Stomach (tissue), 9 donors: ENCODE results near the gene SHFL. TPM values are rescaled to one million over a fixed set of nuclear protein-coding genes. Genes with fewer than 3 reads are reported as not detected.

Experiments used
- DNase-seq, 2 donors: peaks; one replicate each; pipeline versions ENCODE4 v3.0.0 to v3.0.0-alpha.2; 2013 to 2019
- H3K27ac ChIP-seq, 5 donors: fragments of 200-600 bp in 4 of 5; sonication (generic) in 4 of 5; one replicate each; pipeline ENCODE4 v1.5.1; 2013 to 2019; ENCODE audit warnings: mild to moderate bottlenecking in 1 of 5, moderate library complexity in 1 of 5
- H3K27me3 ChIP-seq, 3 donors: fragments of 200-600 bp; sonication (generic); one replicate each; pipeline ENCODE4 v1.5.1; 2017 to 2019; ENCODE audit warnings: mixed run types in 1 of 3
- H3K36me3 ChIP-seq, 4 donors: fragments of 200-600 bp; sonication (generic); 1 replicate in 3 of 4; 2 replicates in 1 of 4; pipeline ENCODE4 v1.5.1; 2016 to 2019
- H3K4me1 ChIP-seq, 4 donors: fragments of 200-600 bp; sonication (generic); one replicate each; pipeline ENCODE4 v1.5.1; 2016 to 2019
- H3K4me3 ChIP-seq, 4 donors: fragments of 200-600 bp; sonication (generic) in 3 of 4; one replicate each; pipeline ENCODE4 v1.5.1; 2016 to 2019; ENCODE audit warnings: mild to moderate bottlenecking in 1 of 4
- H3K9me3 ChIP-seq, 4 donors: fragments of 200-600 bp; sonication (generic); one replicate each; pipeline ENCODE4 v1.5.1; 2016 to 2019
- CTCF ChIP-seq, 7 experiments: fragments of 450-650 bp in 4 of 7; fragments of 200-600 bp in 3 of 7; sonication (generic) in 3 of 7; IDR thresholded peaks; one replicate each; pipeline ENCODE4 v1.5.1; 2016 to 2019; ENCODE audit warnings: antibody characterized with exemption in 7 of 7, control low read depth in 2 of 7, mild to moderate bottlenecking in 1 of 7
- EP300 ChIP-seq: sonication (generic); formaldehyde crosslinking; IDR thresholded peaks from one replicate; pipeline ENCODE4 v1.6.1; 2017; ENCODE audit warnings: antibody characterized with exemption
- POLR2A ChIP-seq, 4 donors: fragments of 450-650 bp; IDR thresholded peaks; one replicate each; pipeline ENCODE4 v1.6.1; 2016; ENCODE audit warnings: antibody characterized with exemption in 4 of 4, control low read depth in 2 of 4, mild to moderate bottlenecking in 1 of 4, moderate library complexity in 1 of 4
- POLR2AphosphoS5 ChIP-seq, 3 donors: sonication (generic); formaldehyde crosslinking; IDR thresholded peaks; one replicate each; pipeline ENCODE4 v1.6.1; 2016; ENCODE audit warnings: antibody characterized with exemption in 3 of 3
- WGBS, 5 donors: extraction: QIAGEN DNeasy Blood & Tissue Kit in 3 of 5; methylation state at CpG; one replicate each; pipeline versions ENCODE4 v1.1.5 to v1.1.7; 2013 to 2018; 5-methylcytosine and 5-hydroxymethylcytosine counted together
- intact Hi-C: fragments of 100-400 bp; cut with DNase I; formaldehyde crosslinking; loops from one replicate; pipeline ENCODE4 v1.15.1; 2023; ENCODE audit warnings: low total_unique reads
- polyA plus RNA-seq, 3 donors: library from polyadenylated mRNA; stranded (reverse); fragments of 200-250 nt; gene quantifications; one replicate each; pipeline ENCODE4 v1.2.3, GENCODE V29; 2013
- total RNA-seq, 5 donors: library from RNA; depleted of rRNA; stranded (reverse); fragments of >200 nt; gene quantifications; one replicate each; pipeline versions ENCODE4 v1.1.0 to v1.2.3, GENCODE V29; 2014 to 2016
- donor health status: healthy with polysubstance abuse.
- donor health status: Bipolar disorder and iron deficiency.
- donor health status: healthy.

Gene SHFL
- total and polyA plus RNA-seq, 8 donors, result 7.0 to 62.0 (median 25.5) TPM

DNA sequence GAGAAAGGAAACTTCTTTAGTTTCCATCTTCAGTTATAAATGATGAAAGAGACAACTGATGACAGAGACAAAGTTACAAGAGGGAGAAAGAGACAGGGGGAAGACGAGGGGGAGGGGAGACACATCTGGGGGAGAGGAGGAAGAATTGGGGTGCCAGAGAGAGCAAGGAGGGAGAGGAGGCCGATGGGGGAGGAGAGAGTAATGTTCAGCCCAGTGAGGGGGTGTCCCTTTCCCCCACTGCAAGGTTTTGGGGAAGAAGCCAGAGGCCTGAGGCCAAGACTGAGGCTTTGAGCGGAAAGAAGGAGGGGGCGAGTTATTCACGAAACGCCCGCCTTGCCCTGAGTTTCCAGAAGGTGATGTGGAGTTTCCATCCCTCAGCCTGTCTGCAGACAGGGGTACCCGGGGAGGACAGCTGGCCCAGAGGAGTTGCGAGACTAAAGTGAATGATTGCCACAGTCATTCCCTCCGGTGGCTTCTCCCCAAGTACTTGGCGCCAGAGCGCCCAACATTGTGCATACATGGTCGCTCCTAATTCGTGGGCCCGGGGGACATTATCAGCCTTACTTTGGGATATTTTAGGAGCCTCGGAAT lies 19.5 kb downstream of the SHFL start:
- intact Hi-C loops, result no loop called here
- Histone ChIP-seq H3K27me3 (no peaks in the 10 kb centered on the region), H3K9me3 (no peaks in the 10 kb centered on the region), H3K36me3 (peaks cover 30 to 36% (median 34%) of the 10 kb centered on the region in 4 donors), H3K4me3 (peak overlapping the region; percentile 59 to 97 (median 79)), H3K27ac (peak overlapping the region; percentile 54 to 88 (median 82)), H3K4me1 (peaks cover 10 to 37% (median 24%) of the 10 kb centered on the region in 4 donors)
- peak in 1 of 2 donors; percentile 80 for DNase-seq
- TF ChIP-seq CTCF (IDR thresholded peaks at IDR 0.05) (no peak), EP300 (no peak), POLR2A (IDR thresholded peaks at IDR 0.05) (no peak), POLR2AphosphoS5 (IDR thresholded peaks at IDR 0.05) (no peak)
- WGBS, 5 donors, result 36 to 54% (median 44%) methylated on average over 11 to 16 of the region's 16 CpGs

GRCh38 chr19:10106100-10106936 lies 20.2 kb downstream of the SHFL start, which contains the start of gene PPAN:
TSS of gene PPAN (plus strand) at chr19:10106362. CDS start at chr19:10106395, 33 bp downstream.
- Histone ChIP-seq H3K27me3 (no peaks in the 10 kb centered on the region), H3K4me1 (peaks cover 10 to 44% (median 24%) of the 10 kb centered on the region in 4 donors), H3K4me3 (peak within 1 kb of the TSS; percentile 59 to 97 (median 79)), H3K36me3 (peaks cover 37 to 43% (median 41%) of the 10 kb centered on the region in 4 donors), H3K27ac (peak within 1 kb of the TSS; percentile 68 to 88 (median 82)), H3K9me3 (no peaks in the 10 kb centered on the region)
- TF ChIP-seq CTCF (IDR thresholded peaks at IDR 0.05) (no peak), POLR2AphosphoS5 (IDR thresholded peaks at IDR 0.05) (peak; percentile 84 to 99 (median 96))
- intact Hi-C loops, result no loop called here
- 0 to 1% (median 1%) methylated on average over 8 to 71 of the region's 71 CpGs for WGBS, 5 donors
- DNase-seq, result peak; percentile 99

- 66 to 71% (median 68%) methylated on average over 10 of the region's 10 CpGs for WGBS, 5 donors
- no peak for TF ChIP-seq EP300
- TF ChIP-seq POLR2AphosphoS5 (IDR thresholded peaks at IDR 0.05), result no peak
- TF ChIP-seq POLR2A (IDR thresholded peaks at IDR 0.05), result no peak
- TF ChIP-seq CTCF (IDR thresholded peaks at IDR 0.05), result no peak
Measured at GRCh38 chr19:10107254-10107653, 21.1 kb downstream of the SHFL start.

DNA sequence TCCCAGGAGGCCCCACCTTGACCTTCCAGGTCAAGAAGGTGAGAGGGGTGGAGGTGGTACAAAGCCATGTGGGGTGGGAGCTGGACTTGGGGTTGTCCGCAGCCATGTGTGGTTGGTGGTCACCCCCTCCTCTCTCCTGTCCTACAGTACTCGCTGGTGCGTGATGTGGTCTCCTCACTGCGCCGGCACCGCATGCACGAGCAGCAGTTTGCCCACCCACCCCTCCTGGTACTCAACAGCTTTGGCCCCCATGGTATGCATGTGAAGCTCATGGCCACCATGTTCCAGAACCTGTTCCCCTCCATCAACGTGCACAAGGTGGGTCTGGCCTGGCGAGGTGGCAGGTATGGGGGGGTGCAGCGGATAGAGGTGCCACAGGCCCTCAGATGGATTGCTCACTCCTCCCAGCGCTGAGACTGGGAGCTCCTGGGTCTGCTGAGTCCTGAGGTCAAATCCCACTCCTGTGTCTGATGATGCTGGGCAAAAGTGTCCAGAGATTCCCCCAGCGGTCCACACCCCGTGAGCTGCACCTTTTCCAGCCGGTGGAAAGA lies 21.8 kb downstream of the SHFL start:
- intact Hi-C loops, result no loop called here
- TF ChIP-seq POLR2AphosphoS5 (IDR thresholded peaks at IDR 0.05) (no peak), CTCF (IDR thresholded peaks at IDR 0.05) (no peak), POLR2A (IDR thresholded peaks at IDR 0.05) (no peak), EP300 (no peak)
- H3K27me3 ChIP-seq, result no peaks in the 10 kb centered on the region
- H3K9me3 ChIP-seq, result no peaks in the 10 kb centered on the region
- DNase-seq, result no peak
- 87 to 96% (median 91%) methylated on average over 13 to 14 of the region's 14 CpGs for WGBS, 5 donors
- H3K4me1 ChIP-seq, result peaks cover 10 to 60% (median 29%) of the 10 kb centered on the region in 4 donors
- H3K27ac ChIP-seq, result no peak overlapping the region
- peak overlapping the region in 2 of 4 donors; percentile 1 to 90 for H3K4me3 ChIP-seq
- H3K36me3 ChIP-seq, result peaks cover 40 to 53% (median 45%) of the 10 kb centered on the region in 4 donors

More at GRCh38 chr19:10107254-10107653, 21.1 kb downstream of the SHFL start:
- H3K4me3 ChIP-seq, result peak overlapping the region; percentile 59 to 97 (median 79)
- H3K9me3 ChIP-seq, result no peaks in the 10 kb centered on the region
- peaks cover 10 to 53% (median 24%) of the 10 kb centered on the region in 4 donors for H3K4me1 ChIP-seq
- DNase-seq, result no peak
- H3K36me3 ChIP-seq, result peaks cover 40 to 52% (median 45%) of the 10 kb centered on the region in 4 donors
- H3K27ac ChIP-seq, result peak overlapping the region in 3 of 5 donors; percentile 68 to 88 (median 82)
- H3K27me3 ChIP-seq, result no peaks in the 10 kb centered on the region
- intact Hi-C loops, result no loop called here
